Measurements from ENCODE around the gene NUTM2F. TPM values are rescaled to one million over a fixed set of nuclear protein-coding genes. Genes with fewer than 3 reads are reported as not detected.

The NUTM2F gene
- total and polyA plus RNA-seq, 2 of the 13 experiments (the other 11 are each of a cell fraction or from before 2014, with no cell fraction given): 0.09 TPM; not detected in 1

- TF ChIP-seq, protein P1, sequence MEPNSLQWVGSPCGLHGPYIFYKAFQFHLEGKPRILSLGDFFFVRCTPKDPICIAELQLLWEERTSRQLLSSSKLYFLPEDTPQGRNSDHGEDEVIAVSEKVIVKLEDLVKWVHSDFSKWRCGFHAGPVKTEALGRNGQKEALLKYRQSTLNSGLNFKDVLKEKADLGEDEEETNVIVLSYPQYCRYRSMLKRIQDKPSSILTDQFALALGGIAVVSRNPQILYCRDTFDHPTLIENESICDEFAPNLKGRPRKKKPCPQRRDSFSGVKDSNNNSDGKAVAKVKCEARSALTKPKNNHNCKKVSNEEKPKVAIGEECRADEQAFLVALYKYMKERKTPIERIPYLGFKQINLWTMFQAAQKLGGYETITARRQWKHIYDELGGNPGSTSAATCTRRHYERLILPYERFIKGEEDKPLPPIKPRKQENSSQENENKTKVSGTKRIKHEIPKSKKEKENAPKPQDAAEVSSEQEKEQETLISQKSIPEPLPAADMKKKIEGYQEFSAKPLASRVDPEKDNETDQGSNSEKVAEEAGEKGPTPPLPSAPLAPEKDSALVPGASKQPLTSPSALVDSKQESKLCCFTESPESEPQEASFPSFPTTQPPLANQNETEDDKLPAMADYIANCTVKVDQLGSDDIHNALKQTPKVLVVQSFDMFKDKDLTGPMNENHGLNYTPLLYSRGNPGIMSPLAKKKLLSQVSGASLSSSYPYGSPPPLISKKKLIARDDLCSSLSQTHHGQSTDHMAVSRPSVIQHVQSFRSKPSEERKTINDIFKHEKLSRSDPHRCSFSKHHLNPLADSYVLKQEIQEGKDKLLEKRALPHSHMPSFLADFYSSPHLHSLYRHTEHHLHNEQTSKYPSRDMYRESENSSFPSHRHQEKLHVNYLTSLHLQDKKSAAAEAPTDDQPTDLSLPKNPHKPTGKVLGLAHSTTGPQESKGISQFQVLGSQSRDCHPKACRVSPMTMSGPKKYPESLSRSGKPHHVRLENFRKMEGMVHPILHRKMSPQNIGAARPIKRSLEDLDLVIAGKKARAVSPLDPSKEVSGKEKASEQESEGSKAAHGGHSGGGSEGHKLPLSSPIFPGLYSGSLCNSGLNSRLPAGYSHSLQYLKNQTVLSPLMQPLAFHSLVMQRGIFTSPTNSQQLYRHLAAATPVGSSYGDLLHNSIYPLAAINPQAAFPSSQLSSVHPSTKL (CRISPR knock-in tag; IDR thresholded peaks at IDR 0.05): 0 out of 2 replicates have a peak, but pooled peaks have one; percentile 12
- peak; percentile 76; the same call in 1 of the 2 replicates for TF ChIP-seq ZBTB7B (CRISPR knock-in tag; IDR thresholded peaks at IDR 0.05)
- peak; percentile 40; the same call in 1 of the 2 replicates for TF ChIP-seq ZHX1 (CRISPR knock-in tag; IDR thresholded peaks at IDR 0.05; ENCODE audit: low read depth)
- TF ChIP-seq, protein P2, sequence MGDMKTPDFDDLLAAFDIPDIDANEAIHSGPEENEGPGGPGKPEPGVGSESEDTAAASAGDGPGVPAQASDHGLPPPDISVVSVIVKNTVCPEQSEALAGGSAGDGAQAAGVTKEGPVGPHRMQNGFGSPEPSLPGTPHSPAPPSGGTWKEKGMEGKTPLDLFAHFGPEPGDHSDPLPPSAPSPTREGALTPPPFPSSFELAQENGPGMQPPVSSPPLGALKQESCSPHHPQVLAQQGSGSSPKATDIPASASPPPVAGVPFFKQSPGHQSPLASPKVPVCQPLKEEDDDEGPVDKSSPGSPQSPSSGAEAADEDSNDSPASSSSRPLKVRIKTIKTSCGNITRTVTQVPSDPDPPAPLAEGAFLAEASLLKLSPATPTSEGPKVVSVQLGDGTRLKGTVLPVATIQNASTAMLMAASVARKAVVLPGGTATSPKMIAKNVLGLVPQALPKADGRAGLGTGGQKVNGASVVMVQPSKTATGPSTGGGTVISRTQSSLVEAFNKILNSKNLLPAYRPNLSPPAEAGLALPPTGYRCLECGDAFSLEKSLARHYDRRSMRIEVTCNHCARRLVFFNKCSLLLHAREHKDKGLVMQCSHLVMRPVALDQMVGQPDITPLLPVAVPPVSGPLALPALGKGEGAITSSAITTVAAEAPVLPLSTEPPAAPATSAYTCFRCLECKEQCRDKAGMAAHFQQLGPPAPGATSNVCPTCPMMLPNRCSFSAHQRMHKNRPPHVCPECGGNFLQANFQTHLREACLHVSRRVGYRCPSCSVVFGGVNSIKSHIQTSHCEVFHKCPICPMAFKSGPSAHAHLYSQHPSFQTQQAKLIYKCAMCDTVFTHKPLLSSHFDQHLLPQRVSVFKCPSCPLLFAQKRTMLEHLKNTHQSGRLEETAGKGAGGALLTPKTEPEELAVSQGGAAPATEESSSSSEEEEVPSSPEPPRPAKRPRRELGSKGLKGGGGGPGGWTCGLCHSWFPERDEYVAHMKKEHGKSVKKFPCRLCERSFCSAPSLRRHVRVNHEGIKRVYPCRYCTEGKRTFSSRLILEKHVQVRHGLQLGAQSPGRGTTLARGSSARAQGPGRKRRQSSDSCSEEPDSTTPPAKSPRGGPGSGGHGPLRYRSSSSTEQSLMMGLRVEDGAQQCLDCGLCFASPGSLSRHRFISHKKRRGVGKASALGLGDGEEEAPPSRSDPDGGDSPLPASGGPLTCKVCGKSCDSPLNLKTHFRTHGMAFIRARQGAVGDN (CRISPR knock-in tag; IDR thresholded peaks at IDR 0.05): peak; percentile 68
- TF ChIP-seq, protein P3, sequence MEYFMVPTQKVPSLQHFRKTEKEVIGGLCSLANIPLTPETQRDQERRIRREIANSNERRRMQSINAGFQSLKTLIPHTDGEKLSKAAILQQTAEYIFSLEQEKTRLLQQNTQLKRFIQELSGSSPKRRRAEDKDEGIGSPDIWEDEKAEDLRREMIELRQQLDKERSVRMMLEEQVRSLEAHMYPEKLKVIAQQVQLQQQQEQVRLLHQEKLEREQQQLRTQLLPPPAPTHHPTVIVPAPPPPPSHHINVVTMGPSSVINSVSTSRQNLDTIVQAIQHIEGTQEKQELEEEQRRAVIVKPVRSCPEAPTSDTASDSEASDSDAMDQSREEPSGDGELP (IDR thresholded peaks at IDR 0.05; ENCODE audit: borderline replicate concordance, low read depth): peak; percentile 22; the same call in 1 of the 2 replicates
- peak; percentile 73 for TF ChIP-seq POGZ (CRISPR knock-in tag; IDR thresholded peaks at IDR 0.05)
- TF ChIP-seq ZMYM4 (CRISPR knock-in tag; IDR thresholded peaks at IDR 0.05): peak; percentile 74
- peak; percentile 92 for TF ChIP-seq GATAD1 (CRISPR knock-in tag; IDR thresholded peaks at IDR 0.05)
- TF ChIP-seq, protein P4, sequence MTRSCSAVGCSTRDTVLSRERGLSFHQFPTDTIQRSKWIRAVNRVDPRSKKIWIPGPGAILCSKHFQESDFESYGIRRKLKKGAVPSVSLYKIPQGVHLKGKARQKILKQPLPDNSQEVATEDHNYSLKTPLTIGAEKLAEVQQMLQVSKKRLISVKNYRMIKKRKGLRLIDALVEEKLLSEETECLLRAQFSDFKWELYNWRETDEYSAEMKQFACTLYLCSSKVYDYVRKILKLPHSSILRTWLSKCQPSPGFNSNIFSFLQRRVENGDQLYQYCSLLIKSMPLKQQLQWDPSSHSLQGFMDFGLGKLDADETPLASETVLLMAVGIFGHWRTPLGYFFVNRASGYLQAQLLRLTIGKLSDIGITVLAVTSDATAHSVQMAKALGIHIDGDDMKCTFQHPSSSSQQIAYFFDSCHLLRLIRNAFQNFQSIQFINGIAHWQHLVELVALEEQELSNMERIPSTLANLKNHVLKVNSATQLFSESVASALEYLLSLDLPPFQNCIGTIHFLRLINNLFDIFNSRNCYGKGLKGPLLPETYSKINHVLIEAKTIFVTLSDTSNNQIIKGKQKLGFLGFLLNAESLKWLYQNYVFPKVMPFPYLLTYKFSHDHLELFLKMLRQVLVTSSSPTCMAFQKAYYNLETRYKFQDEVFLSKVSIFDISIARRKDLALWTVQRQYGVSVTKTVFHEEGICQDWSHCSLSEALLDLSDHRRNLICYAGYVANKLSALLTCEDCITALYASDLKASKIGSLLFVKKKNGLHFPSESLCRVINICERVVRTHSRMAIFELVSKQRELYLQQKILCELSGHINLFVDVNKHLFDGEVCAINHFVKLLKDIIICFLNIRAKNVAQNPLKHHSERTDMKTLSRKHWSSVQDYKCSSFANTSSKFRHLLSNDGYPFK (CRISPR knock-in tag; IDR thresholded peaks at IDR 0.05; ENCODE audit: borderline replicate concordance): peak; percentile 56; the same call in 1 of the 2 replicates
- peak; percentile 64 for TF ChIP-seq POLR2G (IDR thresholded peaks at IDR 0.05; ENCODE audit: low read depth, low read length)
- 0 out of 2 replicates have a peak, but pooled peaks have one; percentile 36 for TF ChIP-seq MIER3 (CRISPR knock-in tag; IDR thresholded peaks at IDR 0.05; ENCODE audit: borderline replicate concordance)
These were observed 46.0 kb upstream of the NUTM2F start (continued) for GRCh38 chr9:94374176-94375056.

Data from HepG2 (cell line).